DMS 273 (cell line): ENCODE measurements around the gene RPUSD3.
"Not testable (repeated sequence)": the region's sequence is repeated elsewhere in the genome, so short reads cannot be mapped to it uniquely, and the experiment has no call there.

ENCODE experiments used
- DNase-seq: peaks from one replicate; lab custom pipeline; 2025; ENCODE audit not compliant: unreplicated experiment; lab: John Stamatoyannopoulos, UW

RPUSD3 gene

DNA sequence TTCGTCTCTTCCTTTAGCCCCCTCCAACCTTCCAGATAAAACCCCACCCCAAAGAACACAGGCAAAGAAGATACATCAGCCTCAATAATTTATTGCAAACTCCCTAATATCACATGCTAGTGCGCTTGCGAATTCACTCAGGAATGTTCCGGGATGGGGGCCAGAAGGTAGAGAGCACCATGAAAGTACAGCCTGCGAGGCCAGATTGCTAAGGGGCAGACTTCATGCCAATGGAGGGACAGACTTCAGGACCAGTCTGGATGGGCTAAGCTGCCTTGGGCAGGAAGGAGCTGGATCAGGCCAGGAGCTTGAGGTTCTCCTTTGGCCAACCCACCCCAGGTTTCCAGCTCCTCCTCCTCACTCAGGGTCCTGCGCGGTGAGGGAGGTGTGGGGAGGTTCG is 22.8 kb upstream of the RPUSD3 start:
- no peak for DNase-seq

DNA sequence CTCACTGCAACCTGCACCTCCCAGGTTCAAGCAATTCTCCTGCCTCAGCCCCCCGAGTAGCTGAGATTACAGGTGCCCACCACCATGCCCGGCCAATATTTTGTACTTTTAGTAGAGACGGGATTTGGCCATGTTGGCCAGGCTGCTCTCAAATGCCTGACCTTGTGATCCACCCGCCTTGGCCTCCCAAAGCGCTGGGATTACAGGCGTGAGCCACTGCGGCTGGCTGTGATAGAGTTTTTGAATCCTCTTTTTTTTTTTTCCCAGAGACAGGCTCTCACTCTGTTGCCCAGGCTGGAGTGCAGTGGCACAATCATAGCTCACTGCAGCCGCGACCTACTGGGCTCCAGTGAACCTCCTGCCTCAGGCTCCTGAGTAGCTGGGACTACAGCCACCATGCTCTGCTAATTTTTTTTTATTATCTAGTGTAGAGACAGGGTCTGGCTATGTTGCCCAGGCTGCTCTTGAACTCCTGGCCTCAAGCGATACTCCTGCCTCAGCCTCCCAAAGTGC is 21.4 kb upstream of the RPUSD3 start:
- not testable (repeated sequence) for DNase-seq

DNA sequence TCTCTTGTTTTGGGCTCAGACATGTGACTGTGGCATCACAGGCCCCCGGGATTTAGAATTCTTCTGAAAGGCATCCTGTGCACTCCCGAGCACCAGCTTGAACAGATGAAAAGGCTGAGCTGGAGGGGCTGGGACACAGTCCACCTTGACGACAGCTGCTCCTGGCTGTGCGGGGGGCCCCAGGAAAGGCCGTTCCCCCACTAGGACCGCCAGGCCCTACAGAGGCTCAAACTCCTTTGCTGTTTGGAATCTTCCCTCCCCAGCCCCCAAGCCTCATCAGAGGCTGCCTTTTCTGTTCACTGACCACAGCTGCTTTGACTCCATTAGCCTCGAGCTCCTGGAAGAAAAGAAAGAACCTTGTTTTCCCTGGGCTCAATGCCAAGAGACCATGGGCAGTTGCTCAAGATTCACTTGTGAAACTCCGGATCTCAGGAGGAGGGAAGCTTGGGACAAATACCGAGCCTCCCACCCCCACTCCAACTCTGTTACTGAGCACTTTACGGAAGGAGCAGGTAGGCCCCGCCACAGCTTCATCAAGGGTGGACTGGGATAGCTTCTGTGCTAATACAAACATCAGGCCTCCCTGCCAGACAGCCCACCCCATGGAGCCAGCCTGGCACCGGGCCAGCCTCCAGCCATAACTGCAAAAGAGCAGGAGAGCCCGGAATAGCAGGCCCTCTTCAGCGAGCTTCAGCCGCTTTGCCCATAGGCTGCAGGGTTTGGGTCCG is 20.6 kb upstream of the RPUSD3 start:
- DNase-seq: peak; percentile 77

GRCh38 chr3:9863058-9863772 is 19.4 kb upstream of the RPUSD3 start:
- DNase-seq: no peak

GRCh38 chr3:9862391-9863057 is 18.7 kb upstream of the RPUSD3 start:
- DNase-seq: no peak

GRCh38 chr3:9861626-9862130 is 17.9 kb upstream of the RPUSD3 start:
- no peak for DNase-seq

GRCh38 chr3:9861201-9861600 is 17.4 kb upstream of the RPUSD3 start:
- no peak for DNase-seq

GRCh38 chr3:9859530-9860025 is 15.8 kb upstream of the RPUSD3 start:
- no peak for DNase-seq

DNA sequence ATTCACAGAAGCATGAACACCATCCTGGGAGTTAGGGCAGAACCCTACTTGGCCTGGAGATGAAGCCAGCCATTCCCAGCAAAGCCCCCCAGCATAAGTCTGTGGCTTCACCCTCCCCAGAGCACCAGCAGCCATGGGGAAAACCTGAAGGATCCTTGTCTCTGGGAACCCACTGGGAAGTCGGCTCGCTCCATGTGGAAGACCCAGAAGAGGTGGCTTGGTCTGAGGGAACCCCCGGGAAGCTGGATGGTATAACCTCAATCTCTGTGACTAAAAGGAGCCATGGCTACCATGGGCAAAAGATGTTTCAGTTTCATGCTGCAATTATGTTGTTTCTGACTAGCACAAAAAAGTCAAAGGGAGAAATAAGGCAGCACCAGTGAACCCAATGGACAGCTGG is 11.8 kb upstream of the RPUSD3 start:
- DNase-seq: peak; percentile 55

DNA sequence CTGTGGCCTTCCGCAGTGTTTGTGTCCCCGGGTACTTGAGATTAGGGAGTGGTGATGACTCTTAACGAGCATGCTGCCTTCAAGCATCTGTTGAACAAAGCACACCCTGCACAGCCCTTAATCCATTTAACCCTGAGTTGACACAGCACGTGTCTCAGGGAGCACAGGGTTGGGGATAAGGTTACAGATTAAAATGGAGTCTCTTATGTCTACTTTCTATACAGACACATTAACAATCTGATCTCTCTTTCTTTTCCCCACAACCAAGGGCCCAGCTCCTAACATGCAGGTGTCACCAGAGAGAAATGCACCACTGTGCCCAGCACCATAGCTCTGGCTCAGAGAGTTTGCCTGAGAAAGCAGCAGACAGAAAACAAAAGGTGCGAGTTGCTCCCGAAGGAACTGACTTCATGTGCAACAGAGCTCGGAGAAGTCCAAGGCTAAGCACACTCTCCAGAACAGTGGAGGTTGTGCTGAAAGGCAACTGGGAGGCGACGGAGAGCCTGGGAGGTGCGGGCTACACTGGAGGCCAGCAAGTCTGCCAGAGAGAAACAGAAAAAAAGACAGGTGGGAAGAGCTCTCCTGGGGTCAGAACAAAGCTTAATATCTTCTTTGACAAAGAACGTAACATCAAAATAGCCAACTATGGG is 10.6 kb upstream of the RPUSD3 start:
- DNase-seq: peak; percentile 11

DNA sequence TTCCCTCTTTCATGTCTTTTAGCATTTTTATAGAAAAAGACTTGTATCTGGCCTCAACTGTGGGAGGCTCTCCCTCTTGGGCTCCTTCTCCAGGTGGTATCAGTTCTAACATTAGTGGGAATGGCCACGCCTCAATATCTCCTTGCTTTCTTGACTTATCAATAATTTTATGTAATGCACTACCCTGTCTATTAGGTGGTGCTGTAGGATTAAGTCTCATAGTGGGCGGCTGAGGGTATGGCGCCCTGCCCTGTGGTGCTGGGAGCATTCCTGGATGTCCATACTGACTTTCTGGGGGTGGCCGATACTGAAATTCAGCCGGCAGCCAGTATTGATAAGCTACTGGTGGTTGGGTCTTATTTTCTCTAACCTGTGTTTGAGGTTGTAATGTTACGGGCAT is 8.7 kb upstream of the RPUSD3 start:
- peak; percentile 7 for DNase-seq

- not testable (repeated sequence) for DNase-seq
These were observed 8.1 kb upstream of the RPUSD3 start for GRCh38 chr3:9851926-9852325.

DNA sequence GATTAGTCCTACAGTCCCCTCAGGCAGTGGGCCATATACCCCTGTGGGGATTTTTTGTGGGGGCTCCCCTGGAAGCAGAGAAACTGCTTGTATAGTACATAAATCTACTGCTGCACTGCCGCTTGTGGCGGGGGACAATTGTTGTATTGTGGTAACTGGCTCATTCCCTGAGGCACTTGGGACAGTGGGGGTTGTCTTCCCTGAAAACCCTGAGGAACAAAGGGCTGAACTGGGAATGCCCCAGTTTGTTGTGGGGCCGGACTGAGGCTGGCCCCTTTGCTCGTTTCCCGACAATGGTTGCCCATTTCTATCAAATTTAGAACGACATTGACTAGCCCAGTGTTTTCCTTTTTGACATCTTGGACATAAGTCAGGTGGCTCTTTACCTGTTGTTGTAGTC is 7.6 kb upstream of the RPUSD3 start:
- DNase-seq: not testable (repeated sequence)

GRCh38 chr3:9848860-9849259 is 5.1 kb upstream of the RPUSD3 start:
- DNase-seq: peak; percentile 36

- DNase-seq: not testable (repeated sequence)
These were observed 4.1 kb upstream of the RPUSD3 start for GRCh38 chr3:9847870-9848269.

- no peak for DNase-seq
These were observed 3.2 kb upstream of the RPUSD3 start for GRCh38 chr3:9846931-9847488.

- no peak for DNase-seq
These were observed 2.4 kb upstream of the RPUSD3 start for GRCh38 chr3:9846231-9846630.

- no peak for DNase-seq
These were observed 2.8 kb downstream of the RPUSD3 start for GRCh38 chr3:9841015-9841414.

DNA sequence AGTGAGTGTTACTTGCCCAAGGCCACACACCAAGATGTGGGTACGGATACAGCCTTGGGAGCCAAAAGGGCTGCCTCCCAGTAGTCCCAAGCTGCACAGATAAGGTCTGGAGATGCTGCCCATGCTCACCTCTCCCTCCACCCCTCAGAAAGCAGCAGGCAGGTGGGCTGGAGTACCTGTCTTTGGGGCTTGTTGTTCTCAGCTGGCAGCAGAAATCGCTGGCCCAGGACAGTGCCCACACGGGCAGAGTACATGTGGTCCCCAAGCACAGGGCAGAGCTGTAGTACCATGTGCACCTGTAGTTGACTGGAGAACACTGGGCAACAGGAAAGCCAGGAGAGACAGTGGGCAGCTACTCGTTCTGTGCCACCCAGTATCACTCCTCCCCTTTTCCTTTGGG is 5.0 kb downstream of the RPUSD3 start:
- no peak for DNase-seq

- no peak for DNase-seq
These were observed 5.9 kb downstream of the RPUSD3 start for GRCh38 chr3:9837701-9838582.
